ENCODE measurements around the gene TRA2A. TPM values are rescaled to one million over a fixed set of nuclear protein-coding genes. Genes with fewer than 3 reads are reported as not detected.

The TRA2A gene
- total and polyA plus RNA-seq, 11 donors = 13.2 to 55.7 (median 32.5) TPM

DNA sequence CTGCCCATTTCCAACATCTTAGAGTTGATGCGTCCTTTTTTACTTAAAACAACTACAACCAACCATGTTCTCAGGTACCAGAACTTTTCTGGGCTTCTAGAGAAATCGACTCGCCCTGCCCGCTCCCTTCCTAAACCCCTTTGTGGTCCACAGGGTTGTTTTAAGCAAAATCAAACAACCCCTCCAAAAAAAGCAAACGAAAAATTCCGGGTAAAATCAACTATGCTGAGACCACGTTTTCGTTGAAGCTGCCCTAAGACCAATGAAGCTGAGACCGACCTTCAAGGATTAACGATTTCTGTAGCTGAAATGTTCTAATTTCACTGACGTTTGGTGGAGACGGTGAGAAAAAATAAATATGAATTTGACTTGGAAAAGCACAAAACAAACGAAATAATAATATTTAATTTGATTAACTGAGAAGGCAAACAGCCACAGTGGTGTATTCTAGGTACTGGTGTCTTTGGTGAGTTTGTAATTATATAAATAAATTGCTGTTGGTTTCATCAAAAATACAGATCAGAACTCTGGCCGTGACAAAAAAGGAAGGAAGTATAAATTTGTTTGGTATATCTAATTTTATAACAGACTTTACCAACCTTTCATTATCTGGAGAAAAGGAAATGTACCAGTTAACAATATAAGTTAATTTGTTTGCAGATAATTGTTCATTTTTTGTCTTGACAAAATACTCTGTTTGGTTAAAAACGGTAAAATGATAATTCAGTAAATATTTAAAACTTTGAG, 56.8 kb downstream of the TRA2A start:
- peaks cover 0 to 35% (median 18%) of the 10 kb centered on the region in 12 donors for H3K4me1 ChIP-seq
- TF ChIP-seq, protein P1, sequence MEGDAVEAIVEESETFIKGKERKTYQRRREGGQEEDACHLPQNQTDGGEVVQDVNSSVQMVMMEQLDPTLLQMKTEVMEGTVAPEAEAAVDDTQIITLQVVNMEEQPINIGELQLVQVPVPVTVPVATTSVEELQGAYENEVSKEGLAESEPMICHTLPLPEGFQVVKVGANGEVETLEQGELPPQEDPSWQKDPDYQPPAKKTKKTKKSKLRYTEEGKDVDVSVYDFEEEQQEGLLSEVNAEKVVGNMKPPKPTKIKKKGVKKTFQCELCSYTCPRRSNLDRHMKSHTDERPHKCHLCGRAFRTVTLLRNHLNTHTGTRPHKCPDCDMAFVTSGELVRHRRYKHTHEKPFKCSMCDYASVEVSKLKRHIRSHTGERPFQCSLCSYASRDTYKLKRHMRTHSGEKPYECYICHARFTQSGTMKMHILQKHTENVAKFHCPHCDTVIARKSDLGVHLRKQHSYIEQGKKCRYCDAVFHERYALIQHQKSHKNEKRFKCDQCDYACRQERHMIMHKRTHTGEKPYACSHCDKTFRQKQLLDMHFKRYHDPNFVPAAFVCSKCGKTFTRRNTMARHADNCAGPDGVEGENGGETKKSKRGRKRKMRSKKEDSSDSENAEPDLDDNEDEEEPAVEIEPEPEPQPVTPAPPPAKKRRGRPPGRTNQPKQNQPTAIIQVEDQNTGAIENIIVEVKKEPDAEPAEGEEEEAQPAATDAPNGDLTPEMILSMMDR (IDR thresholded peaks at IDR 0.05) = no peak
- no peak for TF ChIP-seq POLR2A (IDR thresholded peaks at IDR 0.05)
- H3K4me3 ChIP-seq = peak overlapping the region in 1 of 12 donors; percentile 54
- DNase-seq (no peak), ATAC-seq (no peak)
- no peaks in the 10 kb centered on the region for H3K9me3 ChIP-seq
- H3K27me3 ChIP-seq = peaks cover 76 to 100% (median 99%) of the 10 kb centered on the region in 9 donors
- no peaks in the 10 kb centered on the region for H3K36me3 ChIP-seq
- intact Hi-C loops (cut with DNase I) = loop anchor here in 1 of 10 donors (10.0 kb wide), 1 partner anchor 290 kb away; the partner anchor contains the start of gene NUP42
- WGBS, 4 donors = 4 to 7% (median 6%) methylated on average over 15 of the region's 15 CpGs
- H3K27ac ChIP-seq = no peak overlapping the region

DNA sequence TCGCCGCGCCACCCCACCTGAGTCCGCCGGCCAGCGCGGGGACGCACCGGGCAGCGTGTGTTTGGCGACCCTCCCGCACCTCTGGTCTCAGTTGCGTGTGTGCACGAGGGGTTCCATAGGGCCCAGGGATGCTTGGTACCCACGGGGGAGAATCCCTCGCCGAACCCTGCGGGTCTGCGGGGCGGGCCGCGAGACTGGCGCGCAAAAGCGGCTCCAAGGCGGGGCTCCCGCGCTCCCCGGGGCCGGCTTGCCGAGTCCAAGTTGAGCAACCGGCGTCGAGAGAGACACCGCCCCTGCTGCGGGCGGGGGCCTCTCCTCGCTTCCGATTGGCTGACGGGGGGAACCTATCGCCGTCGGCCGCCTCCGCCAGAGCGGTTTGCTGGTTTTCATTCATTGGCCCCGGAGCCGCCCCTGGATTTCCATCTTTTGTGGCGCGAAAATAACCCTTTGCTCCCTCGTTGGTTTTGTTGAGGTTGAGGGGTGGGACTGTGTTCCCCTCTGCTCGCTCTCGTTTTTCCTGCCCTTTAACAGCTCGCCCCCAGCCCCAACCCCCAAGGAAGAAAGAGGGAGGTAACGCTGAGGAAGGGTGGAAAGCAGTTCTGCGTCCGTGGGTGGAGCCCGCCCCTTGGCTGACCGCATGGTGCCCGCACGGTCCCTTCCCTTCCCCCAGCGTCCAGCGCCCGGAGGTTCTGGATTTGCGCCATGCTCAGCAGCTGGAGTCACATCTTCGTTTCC, 57.5 kb downstream of the TRA2A start:
- peaks cover 82 to 100% (median 99%) of the 10 kb centered on the region in 9 donors for H3K27me3 ChIP-seq
- WGBS, 4 donors = 0 to 4% (median 2%) methylated on average over 20 to 66 of the region's 66 CpGs
- peaks cover 4 to 42% (median 22%) of the 10 kb centered on the region in 12 donors for H3K4me1 ChIP-seq
- peak in 4 of 5 donors; percentile 54 to 86 (median 73) for DNase-seq
- no peaks in the 10 kb centered on the region for H3K9me3 ChIP-seq
- intact Hi-C loops (cut with DNase I) = loop anchor here in 1 of 10 donors (10.0 kb wide), 1 partner anchor 289 kb away; the partner anchor contains the start of gene NUP42
- peak in 3 of 4 donors; percentile 73 to 85 (median 85) for ATAC-seq
- H3K36me3 ChIP-seq = no peaks in the 10 kb centered on the region
- H3K4me3 ChIP-seq = peak overlapping the region in 10 of 12 donors; percentile 9 to 54 (median 21)
- TF ChIP-seq, protein P1 (IDR thresholded peaks at IDR 0.05) = no peak
- no peak for TF ChIP-seq POLR2A (IDR thresholded peaks at IDR 0.05)
- no peak overlapping the region for H3K27ac ChIP-seq

GRCh38 chr7:23473844-23474093, 58.0 kb downstream of the TRA2A start:
- Histone ChIP-seq H3K4me1 (peaks cover 5 to 47% (median 26%) of the 10 kb centered on the region in 12 donors), H3K9me3 (no peaks in the 10 kb centered on the region), H3K36me3 (no peaks in the 10 kb centered on the region), H3K4me3 (peak overlapping the region in 10 of 12 donors; percentile 9 to 54 (median 21)), H3K27ac (no peak overlapping the region), H3K27me3 (peaks cover 87 to 100% (median 100%) of the 10 kb centered on the region in 9 donors)
- WGBS, 4 donors = 1 to 5% (median 3%) methylated on average over 4 to 23 of the region's 23 CpGs
- DNase-seq (no peak), ATAC-seq (no peak)
- intact Hi-C loops (cut with DNase I) = loop anchor here in 1 of 10 donors (10.0 kb wide), 1 partner anchor 289 kb away; the partner anchor contains the start of gene NUP42
- TF ChIP-seq, protein P1 (IDR thresholded peaks at IDR 0.05) = no peak
- no peak for TF ChIP-seq POLR2A (IDR thresholded peaks at IDR 0.05)

Data from heart left ventricle (tissue), 16 donors.